Gastroesophageal sphincter (tissue), 4 donors: ENCODE data around the gene CIRBP. TPM values are rescaled to one million over a fixed set of nuclear protein-coding genes. Genes with fewer than 3 reads are reported as not detected.

Experiments
- ATAC-seq: fragments of 150-250 bp; one replicate; pipeline ENCODE4 v1.9.1; 2016; ENCODE audit warnings: mild to moderate bottlenecking, moderate library complexity
- H3K27ac ChIP-seq, 4 donors: fragments of 200-600 bp; sonication (generic) in 3 of 4; 1 replicate in 3 of 4; 2 replicates in 1 of 4; pipeline ENCODE4 v1.5.1; 2016 to 2019
- H3K27me3 ChIP-seq: fragments of 200-600 bp; sonication (generic); one replicate; pipeline ENCODE4 v1.5.1; 2019
- H3K36me3 ChIP-seq, 2 donors: fragments of 200-600 bp; sonication (generic); one replicate each; pipeline ENCODE4 v1.5.1; 2019; ENCODE audit warnings: control low read depth in 1 of 2
- H3K4me1 ChIP-seq, 3 donors: fragments of 200-600 bp; sonication (generic); 1 replicate in 2 of 3; 2 replicates in 1 of 3; pipeline ENCODE4 v1.5.1; 2016 to 2019; ENCODE audit warnings: control low read depth in 2 of 3
- H3K4me3 ChIP-seq, 2 donors: fragments of 200-600 bp; sonication (generic); one replicate each; pipeline ENCODE4 v1.5.1; 2019; ENCODE audit warnings: mild to moderate bottlenecking in 1 of 2, moderate library complexity in 1 of 2
- H3K9me3 ChIP-seq, 3 donors: fragments of 200-600 bp; sonication (generic); one replicate each; pipeline ENCODE4 v1.5.1; 2017 to 2019; ENCODE audit warnings: control low read depth in 2 of 3
- EP300 ChIP-seq: sonication (generic); formaldehyde crosslinking; IDR thresholded peaks from one replicate; pipeline ENCODE4 v1.6.1; 2017; ENCODE audit warnings: antibody characterized with exemption, mild to moderate bottlenecking
- POLR2A ChIP-seq, 2 donors: fragments of 450-650 bp; IDR thresholded peaks; one replicate each; pipeline ENCODE4 v1.6.1; 2017; ENCODE audit warnings: antibody characterized with exemption in 2 of 2, mild to moderate bottlenecking in 2 of 2, moderate library complexity in 1 of 2
- POLR2AphosphoS5 ChIP-seq: sonication (generic); formaldehyde crosslinking; IDR thresholded peaks from one replicate; pipeline ENCODE4 v1.6.1; 2017; ENCODE audit warnings: antibody characterized with exemption
- WGBS, 2 donors: methylation state at CpG; one replicate each; pipeline ENCODE4 v1.1.5; 2018; ENCODE audit warnings: low coverage in 1 of 2; 5-methylcytosine and 5-hydroxymethylcytosine counted together
- total RNA-seq, 4 donors: library from RNA; depleted of rRNA; stranded (reverse); fragments of >200 nt; gene quantifications; one replicate each; pipeline ENCODE4 v1.1.0, GENCODE V29; 2016
- TF ChIP-seq, protein P1 (sequence below), 4 experiments: fragments of 200-600 bp in 2 of 4; fragments of 450-650 bp in 2 of 4; sonication (generic) in 1 of 4; IDR thresholded peaks; one replicate each; pipeline ENCODE4 v1.5.1; 2017 to 2019; ENCODE audit warnings: antibody characterized with exemption in 4 of 4, mild to moderate bottlenecking in 2 of 4, moderate library complexity in 2 of 4

CIRBP gene
- total RNA-seq, 4 donors from 2014 or later: 350 to 708 (median 559) TPM

DNA sequence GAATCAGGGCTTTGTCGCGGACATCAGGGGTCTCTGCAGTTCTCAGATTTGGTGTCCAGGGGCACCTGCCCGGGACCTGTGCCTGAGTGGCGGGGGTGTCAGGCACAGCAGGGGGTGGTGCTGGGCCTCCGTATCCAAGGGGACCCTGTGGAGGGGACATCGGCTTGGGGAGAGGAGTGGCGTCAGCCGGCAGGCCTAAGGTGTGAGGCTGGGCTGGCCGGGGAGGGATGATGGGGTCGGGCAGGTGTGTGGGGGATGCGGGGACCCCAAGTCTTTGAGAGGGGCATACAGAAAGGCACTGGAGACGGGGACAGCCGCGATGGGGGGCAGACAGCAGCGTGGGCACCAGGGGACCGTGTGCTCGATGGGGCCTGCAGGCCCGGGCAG, 19.1 kb downstream of the CIRBP start:
- Histone ChIP-seq H3K4me3 (no peak overlapping the region), H3K27ac (no peak overlapping the region), H3K9me3 (no peaks in the 10 kb centered on the region), H3K4me1 (peaks cover 0 to 24% (median 3%) of the 10 kb centered on the region in 3 donors), H3K27me3 (peaks cover 97% of the 10 kb centered on the region), H3K36me3 (no peaks in the 10 kb centered on the region)
- no peak for ATAC-seq
- WGBS, 2 donors: no CpG with 5 or more reads among the region's 18 CpGs
- TF ChIP-seq EP300 (no peak), POLR2A (IDR thresholded peaks at IDR 0.05) (no peak), POLR2AphosphoS5 (no peak)
- TF ChIP-seq, protein P1, sequence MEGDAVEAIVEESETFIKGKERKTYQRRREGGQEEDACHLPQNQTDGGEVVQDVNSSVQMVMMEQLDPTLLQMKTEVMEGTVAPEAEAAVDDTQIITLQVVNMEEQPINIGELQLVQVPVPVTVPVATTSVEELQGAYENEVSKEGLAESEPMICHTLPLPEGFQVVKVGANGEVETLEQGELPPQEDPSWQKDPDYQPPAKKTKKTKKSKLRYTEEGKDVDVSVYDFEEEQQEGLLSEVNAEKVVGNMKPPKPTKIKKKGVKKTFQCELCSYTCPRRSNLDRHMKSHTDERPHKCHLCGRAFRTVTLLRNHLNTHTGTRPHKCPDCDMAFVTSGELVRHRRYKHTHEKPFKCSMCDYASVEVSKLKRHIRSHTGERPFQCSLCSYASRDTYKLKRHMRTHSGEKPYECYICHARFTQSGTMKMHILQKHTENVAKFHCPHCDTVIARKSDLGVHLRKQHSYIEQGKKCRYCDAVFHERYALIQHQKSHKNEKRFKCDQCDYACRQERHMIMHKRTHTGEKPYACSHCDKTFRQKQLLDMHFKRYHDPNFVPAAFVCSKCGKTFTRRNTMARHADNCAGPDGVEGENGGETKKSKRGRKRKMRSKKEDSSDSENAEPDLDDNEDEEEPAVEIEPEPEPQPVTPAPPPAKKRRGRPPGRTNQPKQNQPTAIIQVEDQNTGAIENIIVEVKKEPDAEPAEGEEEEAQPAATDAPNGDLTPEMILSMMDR (IDR thresholded peaks at IDR 0.05): no peak

DNA sequence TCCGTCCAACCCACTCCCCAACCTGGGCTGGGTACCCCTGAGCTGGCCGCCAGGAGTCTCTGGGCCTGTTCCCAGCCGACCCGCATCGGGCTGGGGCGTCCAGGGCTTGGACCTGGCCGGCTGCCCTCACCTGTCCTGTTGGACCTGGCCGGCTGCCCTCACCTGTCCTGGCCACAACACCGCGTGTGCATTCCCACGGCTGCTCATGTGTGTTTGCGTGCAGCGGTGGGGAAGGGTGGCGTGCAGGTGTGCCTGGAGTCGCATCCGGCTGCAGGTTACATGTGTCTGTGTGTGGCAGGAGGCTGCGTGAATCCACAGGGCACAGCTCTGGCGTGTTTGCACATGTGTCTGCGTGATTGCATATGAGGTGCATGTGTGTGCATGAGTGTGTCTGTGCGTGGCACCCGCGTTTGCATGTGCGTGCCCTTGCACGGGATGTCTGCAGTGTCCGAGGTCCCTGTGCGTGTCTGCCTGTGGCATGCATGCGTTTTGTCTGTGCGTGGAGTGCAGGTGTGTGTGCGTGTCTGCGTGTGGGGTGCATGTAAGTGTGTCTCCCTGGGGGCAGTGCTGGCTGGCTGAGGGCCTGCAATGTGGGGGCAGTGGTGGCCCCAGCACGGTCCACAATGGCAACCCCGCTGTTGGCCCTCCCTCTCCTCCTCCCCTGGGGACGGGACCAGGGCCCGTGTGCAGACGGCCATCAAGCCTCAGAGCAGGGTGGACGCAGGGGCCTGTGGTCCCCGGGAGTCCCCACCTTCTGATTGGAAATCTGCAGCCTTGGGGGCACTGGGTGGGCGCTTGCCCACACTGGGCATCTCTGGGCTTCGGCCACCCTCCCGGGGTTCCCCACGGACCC, 19.9 kb downstream of the CIRBP start:
- TF ChIP-seq POLR2AphosphoS5 (no peak), EP300 (no peak)
- TF ChIP-seq, protein P1 (IDR thresholded peaks at IDR 0.05): no peak
- Histone ChIP-seq H3K36me3 (no peaks in the 10 kb centered on the region), H3K4me1 (peaks cover 0 to 24% (median 3%) of the 10 kb centered on the region in 3 donors), H3K27me3 (peaks cover 97% of the 10 kb centered on the region), H3K4me3 (no peak overlapping the region), H3K9me3 (no peaks in the 10 kb centered on the region), H3K27ac (no peak overlapping the region)
- no peak for ATAC-seq
- WGBS, 2 donors: 82 to 83% methylated on average over 4 to 9 of the region's 41 CpGs

DNA sequence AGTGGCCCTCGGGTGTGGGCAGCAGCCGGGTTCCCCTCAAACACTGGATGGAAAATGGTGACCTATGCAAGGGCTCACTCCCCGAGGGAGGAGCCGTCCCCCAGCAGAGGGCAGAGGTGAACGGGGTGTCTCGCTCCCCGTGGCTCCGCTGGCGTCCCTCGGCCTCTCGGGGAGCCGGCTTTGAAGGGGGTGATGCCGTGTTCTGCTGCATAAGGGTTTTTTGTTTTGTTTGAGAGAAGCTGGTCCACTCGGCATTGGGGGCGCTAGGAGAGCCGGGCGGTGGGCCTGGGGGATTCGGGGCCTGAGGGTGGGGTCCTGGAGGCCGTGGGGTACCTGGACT, 20.5 kb downstream of the CIRBP start:
- TF ChIP-seq POLR2AphosphoS5 (no peak), POLR2A (IDR thresholded peaks at IDR 0.05) (no peak), EP300 (no peak)
- TF ChIP-seq, protein P1 (IDR thresholded peaks at IDR 0.05): no peak
- no peak for ATAC-seq
- Histone ChIP-seq H3K36me3 (no peaks in the 10 kb centered on the region), H3K4me1 (peaks cover 0 to 26% (median 3%) of the 10 kb centered on the region in 3 donors), H3K9me3 (no peaks in the 10 kb centered on the region), H3K4me3 (no peak overlapping the region), H3K27me3 (peaks cover 97% of the 10 kb centered on the region), H3K27ac (no peak overlapping the region)
- no CpG with 5 or more reads among the region's 19 CpGs for WGBS, 2 donors

DNA sequence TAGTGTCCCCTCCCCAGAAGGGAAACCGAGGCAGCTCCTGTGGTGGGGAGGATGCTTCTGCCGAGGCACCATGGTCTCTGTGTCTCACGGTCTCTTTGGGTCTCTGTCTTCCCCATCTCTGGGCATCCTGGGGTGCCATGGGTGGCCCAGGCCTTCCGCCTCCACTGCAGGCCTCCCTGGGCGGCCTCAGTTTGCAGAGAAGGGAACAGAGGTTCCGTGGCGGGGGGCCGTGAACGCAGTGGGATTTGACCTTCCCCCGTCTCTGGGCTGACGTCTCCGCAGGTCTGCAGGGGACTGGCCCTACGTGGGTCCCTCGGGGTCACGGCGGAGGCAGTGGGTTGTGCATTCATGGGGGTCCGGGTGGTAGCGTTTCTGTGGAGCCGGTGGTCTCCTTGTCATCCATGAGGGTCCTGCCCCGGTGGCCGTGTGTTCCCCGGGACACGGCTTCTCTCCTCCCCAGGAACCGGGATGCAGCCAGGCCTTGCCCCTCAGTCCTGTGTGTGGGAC, 21.1 kb downstream of the CIRBP start:
- TF ChIP-seq POLR2AphosphoS5: no peak
- TF ChIP-seq POLR2A (IDR thresholded peaks at IDR 0.05): no peak
- TF ChIP-seq, protein P1 (IDR thresholded peaks at IDR 0.05): no peak
- no peak for TF ChIP-seq EP300
- H3K9me3 ChIP-seq: no peaks in the 10 kb centered on the region
- H3K4me3 ChIP-seq: no peak overlapping the region
- H3K4me1 ChIP-seq: peaks cover 0 to 30% (median 6%) of the 10 kb centered on the region in 3 donors
- ATAC-seq: no peak
- H3K36me3 ChIP-seq: no peaks in the 10 kb centered on the region
- peaks cover 97% of the 10 kb centered on the region for H3K27me3 ChIP-seq
- H3K27ac ChIP-seq: no peak overlapping the region
- WGBS, 2 donors: no CpG with 5 or more reads among the region's 24 CpGs
